ENCODE measurements around the gene S100A5.
A peak's percentile ranks its signal among the peaks of the same experiment; 100 is the strongest.
"Not testable (repeated sequence)": the region's sequence is repeated elsewhere in the genome, so short reads cannot be mapped to it uniquely, and the experiment has no call there.

Gene S100A5

GRCh38 chr1:153532769-153533599, 7.8 kb downstream of the S100A5 start:
- DNase-seq (ENCODE audit: low spot score) = peak; percentile 92

DNA sequence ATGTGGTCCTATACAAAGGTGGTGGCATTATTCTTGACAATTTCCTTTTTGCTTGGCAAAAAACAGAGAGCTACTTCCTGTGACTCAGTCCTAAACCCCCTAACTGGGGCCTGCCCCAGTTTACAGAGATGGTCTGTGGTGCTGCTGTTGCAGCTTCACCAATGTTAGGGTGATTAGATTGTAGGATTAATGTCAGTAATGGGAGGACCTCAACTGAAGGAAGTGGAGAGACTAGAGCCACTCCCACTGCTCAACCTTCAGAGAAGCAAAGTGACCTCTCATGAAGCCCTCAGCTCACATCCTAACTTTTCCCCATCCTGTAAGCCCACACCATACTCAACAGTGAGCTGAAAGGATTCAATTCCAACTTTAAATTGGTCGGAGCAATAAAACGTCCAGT, 8.6 kb downstream of the S100A5 start:
- DNase-seq (ENCODE audit: low spot score) = no peak

DNA sequence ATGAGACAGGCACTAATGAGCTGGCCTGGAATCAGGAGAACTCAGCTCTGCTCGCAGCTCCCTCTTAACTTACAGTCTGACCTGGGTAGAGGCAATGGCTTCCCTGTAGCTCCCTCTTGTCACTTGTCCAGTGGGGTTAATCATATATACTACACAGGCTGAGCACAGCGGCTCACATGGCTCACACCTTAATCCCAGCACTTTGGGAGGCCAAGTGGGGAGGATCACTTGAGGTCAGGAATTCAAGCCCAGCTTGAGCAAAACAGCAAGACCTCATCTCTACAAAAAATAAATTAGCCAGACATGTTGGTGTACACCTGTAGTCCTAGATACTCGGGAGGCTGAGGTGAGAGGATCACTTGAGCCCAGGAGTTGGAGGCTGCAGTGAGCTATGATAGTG, 9.1 kb downstream of the S100A5 start:
- no peak for DNase-seq (ENCODE audit: low spot score)

- DNase-seq (ENCODE audit: low spot score) = no peak
These were observed 13.1 kb downstream of the S100A5 start for GRCh38 chr1:153527683-153528040.

DNA sequence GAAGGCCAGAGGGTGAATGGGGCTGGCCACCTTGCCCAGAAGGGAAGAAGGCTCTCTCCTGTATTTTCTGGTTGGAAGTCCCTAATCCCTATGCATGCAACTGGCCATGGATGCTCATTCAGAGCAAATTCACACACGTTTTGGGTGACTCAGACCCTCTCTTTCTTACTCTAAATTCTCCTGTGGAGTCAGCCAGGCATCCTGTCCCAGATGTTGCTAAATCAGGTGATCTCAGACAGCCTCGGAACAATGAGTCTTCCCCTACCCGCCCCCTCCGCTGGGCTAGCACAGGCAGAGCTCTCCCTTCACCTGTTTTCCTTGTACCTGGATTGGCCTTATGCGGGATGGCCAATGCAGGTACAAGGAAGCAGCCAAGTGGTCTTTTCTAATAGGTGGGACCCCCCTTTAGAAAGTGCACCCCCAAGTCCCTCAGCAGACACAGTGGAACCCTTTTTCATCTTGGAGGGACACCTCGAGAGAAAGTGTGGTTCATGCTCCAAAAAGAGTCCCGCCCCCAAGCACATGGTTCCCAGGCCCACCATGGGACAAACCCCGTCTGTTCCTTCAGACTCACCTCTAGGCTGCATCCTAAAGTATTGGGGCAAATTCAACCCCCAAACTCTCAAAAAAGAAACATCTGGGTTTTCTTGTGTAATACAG, 13.6 kb downstream of the S100A5 start:
- DNase-seq (ENCODE audit: low spot score) = peak; percentile 34

- no peak for DNase-seq (ENCODE audit: low spot score)
These were observed 14.6 kb downstream of the S100A5 start for GRCh38 chr1:153526132-153526543.

- DNase-seq (ENCODE audit: low spot score) = no peak
These were observed 15.5 kb downstream of the S100A5 start for GRCh38 chr1:153525088-153525728.

DNA sequence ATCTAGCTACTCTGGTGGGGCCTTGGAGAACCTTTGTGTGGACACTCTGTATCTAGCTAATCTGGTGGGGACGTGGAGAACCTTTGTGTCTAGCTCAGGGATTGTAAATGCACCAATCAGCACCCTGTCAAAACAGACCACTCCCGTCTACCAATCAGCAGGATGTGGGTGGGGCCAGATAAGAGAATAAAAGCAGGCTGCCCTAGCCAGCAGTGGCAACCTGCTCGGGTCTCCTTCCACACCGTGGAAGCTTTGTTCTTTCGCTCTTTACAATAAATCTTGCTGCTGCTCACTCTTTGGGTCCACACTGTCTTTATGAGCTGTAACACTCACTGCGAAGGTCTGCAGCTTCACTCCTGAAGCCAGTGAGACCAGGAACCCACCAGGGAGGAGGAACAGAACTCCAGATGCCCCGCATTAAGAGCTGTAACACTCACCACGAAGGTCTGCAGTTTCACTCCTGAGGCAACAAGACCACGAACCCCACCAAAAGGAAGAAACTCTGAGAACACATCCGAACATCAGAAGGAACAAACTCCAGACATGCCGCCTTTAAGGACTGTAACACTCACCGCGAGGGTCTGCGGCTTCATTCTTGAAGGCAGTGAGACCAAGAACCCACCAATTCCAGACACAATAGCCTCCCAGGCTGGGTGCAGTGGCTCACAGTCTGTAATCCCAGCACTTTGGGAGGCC, 18.2 kb downstream of the S100A5 start:
- DNase-seq (ENCODE audit: low spot score) = not testable (repeated sequence)

GRCh38 chr1:153521808-153522207, 18.9 kb downstream of the S100A5 start:
- DNase-seq (ENCODE audit: low spot score) = not testable (repeated sequence)

DNA sequence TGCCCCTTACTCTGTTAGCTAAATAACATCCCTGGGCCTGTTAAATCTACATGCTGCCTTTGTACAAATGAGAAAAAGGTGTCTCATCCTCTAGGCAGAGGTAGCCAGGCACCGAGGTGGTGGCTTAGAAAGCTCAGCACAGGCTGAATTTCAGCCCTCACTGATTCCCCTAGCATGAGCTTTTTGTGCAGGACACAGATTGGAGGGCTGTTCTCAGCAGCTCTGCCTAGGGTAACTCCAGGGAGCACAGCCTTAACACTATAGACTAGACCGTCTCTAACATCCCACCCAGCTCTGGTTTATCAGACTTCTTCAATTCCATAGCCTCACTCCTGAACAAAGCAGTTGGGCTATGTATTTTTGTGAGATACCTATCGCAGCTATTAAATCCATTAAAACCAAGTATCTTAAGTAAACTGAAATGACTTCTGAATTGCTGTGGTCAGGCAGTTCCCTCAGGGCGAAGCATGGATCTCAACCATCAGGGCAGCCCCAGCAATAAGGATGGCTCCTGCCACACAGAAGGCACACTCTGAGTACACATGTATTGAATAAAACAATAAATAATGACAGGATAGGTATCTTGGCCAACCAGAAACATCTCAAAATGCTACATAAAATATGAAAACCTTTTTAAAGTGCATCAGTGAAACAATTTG, 19.8 kb downstream of the S100A5 start:
- DNase-seq (ENCODE audit: low spot score) = no peak

GRCh38 chr1:153520137-153520691, 20.5 kb downstream of the S100A5 start:
- DNase-seq (ENCODE audit: low spot score) = not testable (repeated sequence)

- DNase-seq (ENCODE audit: low spot score) = no peak
These were observed 21.5 kb downstream of the S100A5 start for GRCh38 chr1:153519242-153519641.

- DNase-seq (ENCODE audit: low spot score) = no peak
These were observed 25.0 kb downstream of the S100A5 start for GRCh38 chr1:153515504-153516394.

DNA sequence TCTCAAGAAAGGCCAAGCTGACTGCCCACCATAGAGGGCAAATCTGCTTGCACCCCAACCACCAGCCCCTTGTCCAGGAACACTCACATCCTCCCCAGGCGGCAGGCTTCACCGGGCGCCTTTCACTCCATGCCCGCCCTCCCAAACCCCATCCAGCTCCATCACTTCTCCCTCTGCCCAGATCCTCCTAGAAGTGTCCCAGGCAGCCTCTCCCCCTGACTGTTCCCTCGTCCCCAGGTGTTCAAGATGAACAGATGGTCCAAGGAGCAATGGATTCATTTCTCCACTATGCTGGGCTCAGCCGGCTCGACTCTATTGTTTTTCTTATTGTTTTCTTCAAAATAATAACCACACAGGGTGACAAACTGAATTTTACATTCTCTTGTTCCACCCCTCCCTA, 27.1 kb downstream of the S100A5 start:
- DNase-seq (ENCODE audit: low spot score) = no peak

DNA sequence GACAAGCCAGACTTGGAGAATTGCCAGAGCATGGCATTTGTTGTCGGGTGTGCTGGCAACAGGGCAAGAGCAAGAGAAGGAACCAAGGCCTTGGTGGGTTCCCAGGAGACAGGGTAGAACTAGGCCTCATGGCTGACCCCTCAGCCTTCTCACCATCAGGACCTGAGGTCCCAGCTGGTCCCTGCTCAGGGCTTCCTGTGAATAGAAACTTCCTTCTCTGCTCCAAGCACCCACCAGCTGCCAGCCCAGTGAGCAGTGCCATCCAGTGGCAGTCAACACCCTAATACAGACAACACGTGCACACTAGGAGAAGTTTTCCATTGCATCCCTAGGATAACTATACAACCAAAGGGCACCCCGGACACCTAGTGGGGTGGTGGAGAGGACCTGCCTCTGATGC, 27.7 kb downstream of the S100A5 start:
- peak; percentile 32 for DNase-seq (ENCODE audit: low spot score)

GRCh38 chr1:153510984-153511410, 29.7 kb downstream of the S100A5 start:
- peak; percentile 90 for DNase-seq (ENCODE audit: low spot score)

- peak; percentile 35 for DNase-seq (ENCODE audit: low spot score)
These were observed 30.9 kb downstream of the S100A5 start for GRCh38 chr1:153509729-153510354.

DNA sequence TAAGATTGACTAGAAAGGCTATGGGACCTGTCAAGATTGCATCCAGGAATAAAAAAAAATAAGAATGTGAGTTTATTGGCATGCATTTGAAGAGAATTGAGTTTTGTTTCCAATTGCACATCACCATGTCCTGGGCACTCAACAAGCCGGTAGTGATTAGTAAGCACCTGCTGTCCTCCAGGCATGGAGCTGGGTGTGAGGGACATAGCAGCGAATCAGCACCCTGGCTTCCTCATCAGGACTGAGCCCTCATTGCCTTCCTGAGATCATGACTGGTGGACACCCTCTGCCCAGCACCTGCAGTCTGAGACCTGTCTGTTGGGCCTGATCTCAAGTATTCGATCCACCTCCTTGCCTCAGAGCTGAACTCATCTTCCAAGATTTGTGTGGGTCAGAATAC, 31.7 kb downstream of the S100A5 start:
- no peak for DNase-seq (ENCODE audit: low spot score)

- DNase-seq (ENCODE audit: low spot score) = no peak
These were observed 32.7 kb downstream of the S100A5 start for GRCh38 chr1:153507926-153508583.
